Parathyroid adenoma (tissue), 2 donors: Measurements from ENCODE around the gene RBM15B.

Experiments used
- H2AFZ ChIP-seq: fragments of 300-600 bp; sonication (generic); one replicate; pipeline ENCODE4 v1.7.0; 2017; ENCODE audit warnings: antibody characterized with exemption, mild to moderate bottlenecking
- H3K27ac ChIP-seq: fragments of 300-600 bp; sonication (generic); one replicate; pipeline ENCODE4 v1.7.0; 2017
- H3K27me3 ChIP-seq: fragments of 300-600 bp; sonication (generic); one replicate; pipeline ENCODE4 v1.7.0; 2017; ENCODE audit warnings: low read length; ENCODE audit not compliant: control insufficient read depth, insufficient read depth
- H3K36me3 ChIP-seq: fragments of 300-600 bp; sonication (generic); one replicate; pipeline ENCODE4 v1.7.0; 2017; ENCODE audit warnings: low read length; ENCODE audit not compliant: control insufficient read depth, insufficient read depth
- H3K4me1 ChIP-seq: fragments of 300-600 bp; sonication (generic); one replicate; pipeline ENCODE4 v1.7.0; 2017; ENCODE audit warnings: control low read depth
- H3K4me2 ChIP-seq: fragments of 300-600 bp; sonication (generic); one replicate; pipeline ENCODE4 v1.7.0; 2017; ENCODE audit warnings: low read length
- H3K4me3 ChIP-seq: fragments of 300-600 bp; sonication (generic); one replicate; pipeline ENCODE4 v1.7.0; 2017; ENCODE audit warnings: low read depth, low read length
- H3K79me2 ChIP-seq: fragments of 300-600 bp; sonication (generic); one replicate; pipeline ENCODE4 v1.7.0; 2017; ENCODE audit warnings: control low read depth
- H3K9ac ChIP-seq: fragments of 300-600 bp; sonication (generic); one replicate; pipeline ENCODE4 v1.7.0; 2017; ENCODE audit warnings: mild to moderate bottlenecking
- H3K9me3 ChIP-seq: fragments of 300-600 bp; sonication (generic); one replicate; pipeline ENCODE4 v1.7.0; 2017; ENCODE audit warnings: low read length; ENCODE audit not compliant: control insufficient read depth
- TF ChIP-seq, protein P1 (sequence below): fragments of 300-600 bp; sonication (generic); IDR thresholded peaks from one replicate; pipeline ENCODE4 v1.7.0; 2017; ENCODE audit warnings: antibody characterized with exemption, mild to moderate bottlenecking
- donor health status: primary hyperparathyroidism.

Gene RBM15B

DNA sequence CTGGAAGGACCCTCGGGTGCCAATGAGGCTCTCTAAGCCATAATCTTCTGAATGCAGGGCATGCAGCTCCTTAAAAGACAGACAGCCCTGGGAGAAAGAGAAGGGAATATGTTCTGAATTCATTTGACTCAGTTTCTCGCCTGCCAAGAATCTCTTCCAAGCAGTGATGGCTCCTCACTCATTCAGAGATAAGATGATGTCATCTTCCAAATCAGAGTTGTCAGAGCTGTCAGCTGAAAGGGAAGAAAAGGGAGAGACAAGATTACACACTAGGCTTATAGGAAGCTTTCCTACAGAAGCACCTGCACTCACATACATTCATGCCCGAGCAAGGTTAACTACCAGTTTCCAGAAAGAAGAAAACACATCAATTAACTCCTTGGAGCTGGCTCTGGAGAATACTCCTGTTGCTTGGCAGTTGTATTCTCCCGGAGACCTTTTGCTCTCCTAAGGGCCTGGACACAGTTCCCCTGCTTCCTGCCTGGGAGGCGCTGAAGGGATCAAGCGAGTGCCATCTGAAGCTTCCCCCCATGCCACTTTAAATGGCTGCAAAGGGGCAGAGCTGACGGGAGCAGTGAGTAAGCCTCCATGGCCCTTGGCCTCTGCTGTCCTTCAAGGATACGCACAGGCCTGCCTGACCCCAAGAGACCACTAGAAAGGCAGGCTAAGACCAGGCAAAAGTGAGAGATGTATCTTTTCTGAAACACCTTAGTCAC is 7.7 kb downstream of the RBM15B start:
- Histone ChIP-seq H3K4me3 (no peak overlapping the region), H3K9me3 (no peaks in the 10 kb centered on the region), H3K36me3 (no peaks in the 10 kb centered on the region), H2AFZ (no peak overlapping the region), H3K4me2 (no peak overlapping the region), H3K9ac (no peak overlapping the region), H3K27ac (no peak overlapping the region), H3K27me3 (no peaks in the 10 kb centered on the region), H3K4me1 (no peaks in the 10 kb centered on the region), H3K79me2 (peaks cover 3% of the 10 kb centered on the region)
- TF ChIP-seq, protein P1, sequence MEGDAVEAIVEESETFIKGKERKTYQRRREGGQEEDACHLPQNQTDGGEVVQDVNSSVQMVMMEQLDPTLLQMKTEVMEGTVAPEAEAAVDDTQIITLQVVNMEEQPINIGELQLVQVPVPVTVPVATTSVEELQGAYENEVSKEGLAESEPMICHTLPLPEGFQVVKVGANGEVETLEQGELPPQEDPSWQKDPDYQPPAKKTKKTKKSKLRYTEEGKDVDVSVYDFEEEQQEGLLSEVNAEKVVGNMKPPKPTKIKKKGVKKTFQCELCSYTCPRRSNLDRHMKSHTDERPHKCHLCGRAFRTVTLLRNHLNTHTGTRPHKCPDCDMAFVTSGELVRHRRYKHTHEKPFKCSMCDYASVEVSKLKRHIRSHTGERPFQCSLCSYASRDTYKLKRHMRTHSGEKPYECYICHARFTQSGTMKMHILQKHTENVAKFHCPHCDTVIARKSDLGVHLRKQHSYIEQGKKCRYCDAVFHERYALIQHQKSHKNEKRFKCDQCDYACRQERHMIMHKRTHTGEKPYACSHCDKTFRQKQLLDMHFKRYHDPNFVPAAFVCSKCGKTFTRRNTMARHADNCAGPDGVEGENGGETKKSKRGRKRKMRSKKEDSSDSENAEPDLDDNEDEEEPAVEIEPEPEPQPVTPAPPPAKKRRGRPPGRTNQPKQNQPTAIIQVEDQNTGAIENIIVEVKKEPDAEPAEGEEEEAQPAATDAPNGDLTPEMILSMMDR, result no peak

DNA sequence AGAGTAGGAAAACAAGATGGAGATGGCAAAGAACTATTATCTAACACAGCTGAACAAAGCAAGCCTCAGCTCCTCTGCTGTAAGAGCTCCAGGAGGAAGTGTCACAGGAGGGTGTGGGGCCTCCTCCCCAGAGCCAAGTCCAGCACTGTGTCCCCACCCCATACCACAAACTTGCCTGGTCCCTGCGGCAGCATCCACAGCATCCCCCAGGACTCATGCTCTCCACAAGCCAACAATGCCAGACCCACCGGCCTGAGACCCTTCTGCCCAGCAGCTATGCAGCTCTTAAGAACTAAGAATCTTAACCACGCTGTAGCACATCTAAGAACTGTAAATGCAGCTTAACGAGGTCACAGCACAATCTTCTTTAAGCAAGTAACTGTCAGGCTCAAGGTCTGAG is 9.1 kb downstream of the RBM15B start:
- H3K36me3 ChIP-seq, result no peaks in the 10 kb centered on the region
- TF ChIP-seq, protein P1, result no peak
- peaks cover 2% of the 10 kb centered on the region for H3K79me2 ChIP-seq
- H2AFZ ChIP-seq, result no peak overlapping the region
- no peak overlapping the region for H3K4me2 ChIP-seq
- H3K4me1 ChIP-seq, result no peaks in the 10 kb centered on the region
- H3K4me3 ChIP-seq, result no peak overlapping the region
- no peak overlapping the region for H3K27ac ChIP-seq
- no peak overlapping the region for H3K9ac ChIP-seq
- H3K9me3 ChIP-seq, result no peaks in the 10 kb centered on the region
- no peaks in the 10 kb centered on the region for H3K27me3 ChIP-seq

DNA sequence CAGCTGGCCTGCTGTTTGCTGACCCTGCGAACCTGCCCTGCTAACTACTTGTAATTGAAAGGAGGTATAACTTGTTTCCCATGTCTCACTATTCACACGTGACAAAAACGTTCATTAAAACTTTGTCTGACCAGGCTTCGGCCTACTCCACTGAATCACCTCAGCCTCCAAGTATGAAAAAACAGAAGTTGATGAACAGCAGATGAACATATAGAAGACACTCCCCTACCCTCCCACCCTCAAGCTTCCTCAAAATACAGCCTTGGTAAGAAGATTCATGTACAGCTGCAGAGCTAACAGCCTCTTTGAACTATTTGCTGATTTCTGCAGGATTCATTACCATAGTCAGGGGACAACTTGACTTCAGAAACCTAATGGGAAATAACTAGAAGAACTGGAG is 10.7 kb downstream of the RBM15B start:
- no peak overlapping the region for H3K27ac ChIP-seq
- no peak overlapping the region for H3K9ac ChIP-seq
- peaks cover 5% of the 10 kb centered on the region for H3K79me2 ChIP-seq
- no peak overlapping the region for H3K4me2 ChIP-seq
- no peak overlapping the region for H2AFZ ChIP-seq
- no peaks in the 10 kb centered on the region for H3K9me3 ChIP-seq
- H3K27me3 ChIP-seq, result no peaks in the 10 kb centered on the region
- no peak overlapping the region for H3K4me3 ChIP-seq
- TF ChIP-seq, protein P1, result no peak
- no peaks in the 10 kb centered on the region for H3K36me3 ChIP-seq
- no peaks in the 10 kb centered on the region for H3K4me1 ChIP-seq

DNA sequence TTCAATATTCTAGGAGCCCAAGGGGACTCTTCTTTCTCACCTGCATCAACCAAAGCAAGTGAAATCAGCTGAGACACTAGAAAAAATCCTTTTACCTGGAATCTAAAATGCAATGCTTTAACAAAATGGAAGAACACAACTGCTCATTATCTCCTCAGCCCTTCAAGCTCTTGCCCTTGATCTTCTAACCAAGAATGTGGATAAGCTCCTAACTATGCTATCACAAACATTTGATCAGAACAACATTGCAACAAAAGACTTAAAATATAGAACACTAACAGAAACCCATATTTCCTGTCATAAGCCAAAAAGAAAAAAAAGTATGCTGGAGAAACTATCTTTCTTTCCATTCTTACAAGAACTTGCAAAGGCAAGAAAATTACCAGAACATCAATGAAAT is 12.6 kb downstream of the RBM15B start:
- Histone ChIP-seq H3K9me3 (no peaks in the 10 kb centered on the region), H2AFZ (no peak overlapping the region), H3K9ac (no peak overlapping the region), H3K27me3 (no peaks in the 10 kb centered on the region), H3K4me2 (no peak overlapping the region), H3K36me3 (no peaks in the 10 kb centered on the region), H3K4me1 (no peaks in the 10 kb centered on the region), H3K27ac (no peak overlapping the region), H3K79me2 (peaks cover 5% of the 10 kb centered on the region), H3K4me3 (no peak overlapping the region)
- TF ChIP-seq, protein P1, result no peak

DNA sequence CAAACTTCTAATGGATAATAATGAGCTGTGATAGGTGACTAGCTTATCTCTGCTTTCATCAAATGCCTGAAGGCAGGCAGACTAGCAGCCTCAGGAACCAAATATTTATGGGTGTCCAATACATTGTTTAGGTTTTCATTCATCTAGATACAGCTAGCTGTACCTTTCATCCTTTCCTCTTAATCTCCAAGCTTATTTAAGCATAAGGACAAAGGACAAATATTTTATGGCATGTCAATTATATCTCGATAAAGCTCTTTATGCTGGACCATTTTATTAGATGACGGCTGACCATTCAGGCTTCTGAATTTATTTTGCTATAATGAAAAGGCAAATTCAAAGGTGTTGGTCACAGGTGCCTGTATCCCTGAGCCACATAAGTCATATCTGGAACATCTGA is 16.9 kb downstream of the RBM15B start:
- Histone ChIP-seq H3K4me2 (no peak overlapping the region), H3K9ac (no peak overlapping the region), H3K27me3 (no peaks in the 10 kb centered on the region), H3K4me3 (no peak overlapping the region), H3K9me3 (no peaks in the 10 kb centered on the region), H3K36me3 (no peaks in the 10 kb centered on the region), H3K4me1 (no peaks in the 10 kb centered on the region), H3K79me2 (peaks cover 3% of the 10 kb centered on the region), H3K27ac (no peak overlapping the region), H2AFZ (no peak overlapping the region)
- TF ChIP-seq, protein P1, result no peak
